GM21619 (cell line): ENCODE results near the gene IPO11.
A peak's percentile ranks its signal among the peaks of the same experiment; 100 is the strongest.

Source experiments
- ATAC-seq: cut with Tn5 transposase; IDR thresholded peaks from one replicate; pipeline ENCODE4 v1.9.1; 2021; ENCODE audit not compliant: unreplicated experiment

The IPO11 gene

DNA sequence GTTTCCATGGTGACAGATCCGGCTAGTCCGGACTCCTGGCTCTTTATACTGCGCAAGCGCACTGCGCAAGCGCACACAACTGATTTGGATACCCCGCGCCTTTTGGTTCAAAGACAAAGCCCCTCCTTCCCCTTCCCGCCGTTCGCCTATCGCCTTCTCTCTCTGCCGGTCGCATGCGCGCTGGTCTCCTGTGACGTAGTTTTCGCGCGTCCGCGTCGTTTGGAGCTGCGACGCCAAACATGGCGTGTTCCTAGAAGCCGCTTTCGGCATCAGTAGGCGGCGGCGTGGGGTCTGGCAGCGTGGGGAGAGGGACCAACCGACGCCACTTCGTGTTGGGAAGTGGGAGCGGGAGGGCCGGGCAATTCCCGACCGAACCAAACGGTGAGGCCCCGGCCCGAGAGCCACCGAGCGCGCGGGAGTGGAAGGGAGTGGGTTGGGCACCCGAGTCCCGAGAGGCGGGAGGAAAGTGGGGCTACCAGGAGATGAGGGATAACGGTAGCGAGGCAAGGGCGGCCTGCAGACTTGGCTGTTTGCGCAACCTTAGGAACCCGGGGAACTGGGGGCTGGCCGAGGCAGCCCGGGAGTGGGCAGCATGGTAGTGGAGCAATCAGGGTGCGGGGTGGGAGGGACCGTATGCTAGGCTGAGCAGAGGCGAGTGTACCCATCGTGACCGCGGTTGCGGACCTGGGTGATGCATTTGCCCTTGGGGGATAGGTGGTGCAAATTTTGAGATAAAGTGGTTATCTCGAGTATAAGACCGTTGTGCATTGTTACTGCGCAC is at the start of gene IPO11:
IPO11 (plus strand) TSS at position 215 of the 781 bp plus-strand sequence. CDS start 24,517 bp downstream, outside the sequence.
- peak; percentile 97 for ATAC-seq

- ATAC-seq: no peak
Observed at GRCh38 chr5:62369039-62369438, 43.5 kb upstream of the IPO11 start.

DNA sequence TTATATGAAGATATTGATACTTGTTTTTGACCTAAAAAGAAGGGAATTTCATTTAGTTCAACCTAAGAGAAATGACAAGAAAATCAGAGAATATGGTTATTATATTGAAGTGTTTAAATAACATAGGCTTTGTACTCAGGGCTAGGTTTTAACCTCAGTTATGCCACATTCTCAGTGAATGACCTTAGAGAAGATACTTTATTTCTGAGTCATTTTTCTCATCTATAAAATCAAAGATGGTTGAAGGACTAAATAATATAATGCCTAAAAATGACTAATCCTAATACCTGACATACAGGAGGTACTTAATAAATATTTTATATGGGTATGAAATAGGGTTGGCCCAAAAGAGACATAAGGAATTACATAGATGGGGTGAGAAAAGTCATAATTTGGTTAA is 41.2 kb upstream of the IPO11 start:
- ATAC-seq: no peak

DNA sequence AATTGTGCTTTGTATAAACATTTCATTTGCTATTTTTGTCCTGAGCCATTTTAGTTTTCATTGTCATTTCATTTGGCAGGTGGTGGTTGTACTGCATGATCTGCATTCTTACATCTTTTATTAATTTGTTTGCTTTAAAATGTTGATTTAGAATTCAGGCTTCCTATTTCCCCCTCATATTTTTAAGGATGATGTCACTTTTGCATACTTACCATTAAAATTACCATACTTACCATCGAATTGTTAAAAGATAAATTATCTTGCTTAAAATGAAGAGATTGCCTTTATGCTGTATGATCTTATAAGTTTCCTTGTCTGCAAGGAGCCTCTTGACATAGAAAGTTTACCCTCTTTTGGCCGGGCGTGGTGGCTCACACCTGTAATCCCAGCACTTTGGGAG is 40.0 kb upstream of the IPO11 start:
- ATAC-seq: no peak

GRCh38 chr5:62373382-62373781 is 39.2 kb upstream of the IPO11 start:
- ATAC-seq: no peak

- ATAC-seq: no peak
Observed at GRCh38 chr5:62374090-62374489, 38.5 kb upstream of the IPO11 start.

GRCh38 chr5:62375627-62376026 is 36.9 kb upstream of the IPO11 start:
- no peak for ATAC-seq

GRCh38 chr5:62376064-62376463 is 36.5 kb upstream of the IPO11 start:
- no peak for ATAC-seq

DNA sequence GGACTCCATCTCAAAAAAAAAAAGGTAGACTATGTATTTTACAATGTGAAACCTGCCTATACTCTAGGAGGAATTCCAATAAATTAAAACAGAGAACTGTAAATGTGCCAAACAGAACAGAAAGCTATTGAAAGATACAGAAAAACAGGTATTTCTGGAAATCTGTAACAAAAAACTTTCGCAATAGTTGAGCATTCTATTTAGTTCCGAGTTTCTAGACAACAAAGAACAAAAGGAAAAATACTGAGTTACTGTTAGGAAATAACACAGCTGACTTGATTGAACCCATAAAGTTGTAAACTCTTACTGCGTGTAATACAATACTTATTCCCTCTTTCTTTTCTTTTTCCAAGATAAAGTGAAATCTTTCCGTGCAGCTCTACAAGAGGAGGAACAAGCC is 27.4 kb upstream of the IPO11 start:
- no peak for ATAC-seq

GRCh38 chr5:62385816-62386400 is 26.7 kb upstream of the IPO11 start:
- ATAC-seq: no peak

DNA sequence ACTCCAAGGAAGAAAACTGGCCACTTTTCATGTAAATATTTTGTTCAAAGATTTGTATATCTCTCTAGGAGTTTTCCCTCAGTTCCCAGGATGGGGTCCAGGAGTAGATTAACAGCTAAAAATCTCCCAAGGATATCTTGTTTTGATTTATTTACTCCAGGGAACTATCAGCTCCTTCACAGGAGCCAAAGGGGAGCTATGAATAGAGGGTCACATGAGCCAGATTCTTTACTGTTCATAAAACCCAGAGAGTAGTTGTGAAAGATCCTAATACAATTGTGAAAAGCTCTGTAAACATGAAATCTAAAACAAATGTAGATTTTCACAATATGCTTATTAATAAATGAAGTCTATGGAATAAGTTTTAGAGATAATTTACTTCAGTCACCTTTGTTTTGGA is 25.7 kb upstream of the IPO11 start:
- ATAC-seq: no peak

- no peak for ATAC-seq
Observed at GRCh38 chr5:62395210-62395950, 17.2 kb upstream of the IPO11 start.

DNA sequence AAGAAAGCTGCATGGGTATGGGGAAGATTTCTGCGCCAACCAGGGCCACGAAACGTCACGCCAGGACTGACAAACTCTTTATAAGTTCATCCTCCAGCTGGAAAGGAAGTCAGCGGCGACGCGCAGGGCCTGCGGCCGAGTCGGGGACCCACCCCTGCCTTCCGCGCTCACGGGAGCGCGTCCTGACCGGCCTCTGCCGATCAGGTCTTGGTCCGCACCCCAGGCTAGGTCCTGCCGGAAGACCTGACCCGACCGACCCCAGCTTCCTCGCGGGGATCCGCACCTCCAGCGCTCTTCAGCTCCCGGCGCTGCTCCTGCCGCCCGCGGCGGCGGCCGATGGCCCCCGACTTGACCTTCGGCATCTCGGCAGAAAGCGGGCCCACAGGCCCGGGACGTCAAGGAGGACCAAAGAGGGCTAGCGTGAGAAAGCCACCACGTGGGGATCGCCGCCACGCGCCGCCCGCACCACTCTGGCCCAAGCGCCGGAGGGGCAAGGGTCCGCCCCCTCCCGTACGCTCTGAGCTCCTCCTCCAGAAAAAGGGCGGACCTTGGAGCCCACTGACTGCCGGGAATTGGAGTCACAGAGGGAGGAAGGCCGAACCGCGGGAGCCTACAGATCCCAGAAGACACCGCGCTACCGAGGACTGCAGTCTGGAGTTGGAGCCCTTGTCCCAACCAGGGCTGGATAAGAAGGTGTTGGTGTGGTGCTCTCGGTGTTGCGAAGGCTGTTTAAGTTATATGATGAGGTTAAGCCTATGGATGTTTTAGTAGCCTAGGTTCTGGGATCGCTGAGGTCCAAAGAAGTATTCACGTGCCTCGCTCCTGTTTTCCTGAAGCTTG is 8.9 kb upstream of the IPO11 start, which contains the start of gene DIMT1:
DIMT1 (minus strand) TSS at position 495 of the 840 bp plus-strand sequence; CDS start at position 362, 133 bp downstream.
- peak; percentile 96 for ATAC-seq

DNA sequence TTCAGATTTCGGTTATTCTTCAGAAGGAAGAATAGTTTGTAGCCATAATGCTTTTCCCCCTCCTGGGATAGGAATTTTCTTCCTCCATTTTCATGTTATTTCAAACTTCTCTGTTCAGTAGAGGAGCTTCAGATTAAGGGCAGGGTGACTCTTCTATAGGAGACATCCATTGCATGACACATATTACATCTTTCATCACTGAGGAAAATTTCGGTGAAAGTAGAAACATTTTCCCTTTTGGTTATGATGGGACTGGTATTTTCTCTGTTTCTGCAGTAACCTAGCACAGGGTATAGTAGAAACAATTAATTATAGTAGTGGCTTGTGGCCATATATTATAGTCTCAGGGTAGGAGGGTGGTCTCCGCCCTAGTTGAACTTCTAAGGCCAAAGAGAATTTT is 1.1 kb downstream of the IPO11 start:
- ATAC-seq: no peak

GRCh38 chr5:62418462-62419076 is 6.0 kb downstream of the IPO11 start:
- no peak for ATAC-seq

GRCh38 chr5:62419609-62420008 is 7.0 kb downstream of the IPO11 start:
- no peak for ATAC-seq

DNA sequence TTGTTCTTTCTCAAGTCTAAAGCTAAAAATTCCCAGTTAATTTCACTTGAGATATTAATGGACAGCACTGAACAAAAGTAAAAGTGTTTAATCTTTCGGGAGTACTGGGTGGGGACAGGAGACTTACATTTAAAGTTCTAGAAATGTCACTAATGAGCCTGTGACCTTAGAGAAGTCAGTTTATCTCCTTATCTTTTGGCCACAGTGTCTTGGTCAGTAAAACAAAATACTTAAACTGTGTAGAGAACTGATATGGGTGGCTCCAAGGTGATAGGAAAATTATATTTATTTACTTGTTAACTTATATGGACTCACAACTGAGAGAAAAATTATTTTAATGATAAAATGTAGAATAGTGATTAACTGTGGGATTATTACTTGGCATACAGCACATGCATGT is 8.9 kb downstream of the IPO11 start:
- no peak for ATAC-seq

DNA sequence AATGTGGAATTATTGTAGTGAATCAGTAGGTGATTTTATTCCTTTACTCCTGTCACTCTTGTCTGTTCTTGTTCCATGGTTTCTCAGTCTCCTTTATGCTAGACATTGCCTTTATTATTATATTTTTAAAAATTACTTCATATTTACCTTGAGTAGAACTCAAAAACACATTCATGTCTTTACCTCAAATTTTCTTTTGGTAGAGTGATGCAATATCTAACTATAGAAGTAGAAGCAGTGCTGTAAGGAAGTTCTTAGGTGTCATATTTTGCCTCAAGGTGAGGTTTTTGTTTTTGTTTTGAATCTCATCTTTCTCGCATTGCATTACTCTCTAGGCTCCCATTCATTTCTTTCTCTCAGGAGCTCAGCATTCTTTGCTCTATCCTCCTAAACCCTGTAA is 12.2 kb downstream of the IPO11 start:
- no peak for ATAC-seq

DNA sequence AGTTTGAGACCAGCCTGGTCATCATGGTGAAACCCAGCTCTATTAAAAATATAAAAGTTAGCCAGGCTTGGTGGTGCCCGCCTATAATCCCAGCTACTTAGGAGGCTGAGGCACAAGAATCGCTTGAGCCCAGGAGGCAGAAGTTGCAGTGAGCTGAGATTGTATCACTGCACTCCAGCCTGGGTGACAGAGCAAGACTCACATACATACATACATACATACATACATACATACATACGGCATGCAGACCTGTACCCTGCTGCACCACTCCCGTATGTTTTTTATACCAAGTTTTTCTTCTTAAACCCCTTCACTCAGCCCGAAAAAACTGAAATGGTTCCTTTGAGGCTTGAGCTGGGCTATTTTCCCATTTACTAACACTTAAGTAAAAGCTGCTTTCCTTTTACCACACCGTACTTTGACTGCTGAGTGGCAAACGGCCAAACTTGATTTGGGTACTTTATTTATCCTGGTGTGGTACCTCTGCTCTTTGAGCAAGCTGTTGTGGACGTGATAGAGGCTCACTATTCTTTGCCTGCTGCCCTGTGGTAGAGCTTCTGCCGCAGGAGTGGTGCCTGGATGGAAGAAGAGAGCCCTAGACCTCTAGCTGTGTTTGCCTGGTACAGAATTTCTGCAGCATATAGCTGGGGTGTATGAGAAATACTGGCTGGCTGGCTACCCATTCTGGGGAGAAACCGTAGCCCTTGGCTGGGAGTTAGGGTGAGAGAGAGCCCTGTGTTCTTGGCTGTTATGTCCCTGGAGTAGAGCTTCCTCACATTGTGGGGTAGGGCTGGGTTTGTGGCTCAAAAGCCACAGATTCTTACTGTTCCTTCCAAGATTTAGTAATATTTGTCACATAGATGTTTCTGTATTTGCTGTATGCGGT is 19.4 kb downstream of the IPO11 start:
- ATAC-seq: no peak
